ENCODE measurements around the gene FAM222A.

Gene FAM222A

GRCh38 chr12:109756457-109756856 is 42.8 kb downstream of the FAM222A start:
- H3K4me2 ChIP-seq (ENCODE audit: low read depth, low read length, poor library complexity, severe bottlenecking): no peak overlapping the region
- TF ChIP-seq CTCF (IDR thresholded peaks at IDR 0.05; ENCODE audit: insufficient read depth, low read length, poor library complexity, severe bottlenecking): no peak
- TF ChIP-seq EZH2phosphoT487 (conservative IDR thresholded peaks at IDR 0.05; ENCODE audit: low read length): no peak
- H3K27ac ChIP-seq (ENCODE audit: low read depth, low read length): no peak overlapping the region
- H3K36me3 ChIP-seq (ENCODE audit: low read length): no peaks in the 10 kb centered on the region
- H3K9me2 ChIP-seq (replicated peaks; ENCODE audit: insufficient read depth, low read length): no peaks in the 10 kb centered on the region
- no peaks in the 10 kb centered on the region for H4K20me1 ChIP-seq (ENCODE audit: low read depth, low read length)
- no peak overlapping the region for H3K4me3 ChIP-seq (ENCODE audit: insufficient read depth, low read length, poor library complexity, severe bottlenecking)
- no peaks in the 10 kb centered on the region for H3K27me3 ChIP-seq (ENCODE audit: low read length)
- no peak overlapping the region for H3K9ac ChIP-seq (ENCODE audit: low read length)
- H2AFZ ChIP-seq (ENCODE audit: low read depth, low read length, severe bottlenecking): no peak overlapping the region
- H3K79me2 ChIP-seq (ENCODE audit: insufficient read depth, low read length): no peaks in the 10 kb centered on the region
- 0 out of 2 replicates have a peak, but pooled peaks cover 4% of the 10 kb centered on the region for H3K9me3 ChIP-seq (ENCODE audit: insufficient read depth, low read length)
- no peaks in the 10 kb centered on the region for H3F3A ChIP-seq (ENCODE audit: insufficient read depth)

GRCh38 chr12:109757671-109758265 is 44.1 kb downstream of the FAM222A start:
- Histone ChIP-seq H3K4me2 (ENCODE audit: low read depth, low read length, poor library complexity, severe bottlenecking) (no peak overlapping the region), H3K9me3 (ENCODE audit: insufficient read depth, low read length) (0 out of 2 replicates have a peak, but pooled peaks cover 4% of the 10 kb centered on the region), H3K36me3 (ENCODE audit: low read length) (no peaks in the 10 kb centered on the region), H3K9ac (ENCODE audit: low read length) (no peak overlapping the region), H3K4me3 (ENCODE audit: insufficient read depth, low read length, poor library complexity, severe bottlenecking) (no peak overlapping the region), H2AFZ (ENCODE audit: low read depth, low read length, severe bottlenecking) (no peak overlapping the region), H3K27ac (ENCODE audit: low read depth, low read length) (no peak overlapping the region), H3K9me2 (replicated peaks; ENCODE audit: insufficient read depth, low read length) (no peaks in the 10 kb centered on the region), H3F3A (ENCODE audit: insufficient read depth) (no peaks in the 10 kb centered on the region), H3K27me3 (ENCODE audit: low read length) (no peaks in the 10 kb centered on the region), H4K20me1 (ENCODE audit: low read depth, low read length) (no peaks in the 10 kb centered on the region), H3K79me2 (ENCODE audit: insufficient read depth, low read length) (no peaks in the 10 kb centered on the region)
- no peak for TF ChIP-seq EZH2phosphoT487 (conservative IDR thresholded peaks at IDR 0.05; ENCODE audit: low read length)
- TF ChIP-seq CTCF (IDR thresholded peaks at IDR 0.05; ENCODE audit: insufficient read depth, low read length, poor library complexity, severe bottlenecking): no peak

GRCh38 chr12:109758426-109759420 is 45.1 kb downstream of the FAM222A start:
- Histone ChIP-seq H3F3A (ENCODE audit: insufficient read depth) (no peaks in the 10 kb centered on the region), H3K4me2 (ENCODE audit: low read depth, low read length, poor library complexity, severe bottlenecking) (no peak overlapping the region), H3K27ac (ENCODE audit: low read depth, low read length) (no peak overlapping the region), H3K79me2 (ENCODE audit: insufficient read depth, low read length) (no peaks in the 10 kb centered on the region), H3K9me3 (ENCODE audit: insufficient read depth, low read length) (0 out of 2 replicates have a peak, but pooled peaks cover 4% of the 10 kb centered on the region), H3K36me3 (ENCODE audit: low read length) (no peaks in the 10 kb centered on the region), H3K9me2 (replicated peaks; ENCODE audit: insufficient read depth, low read length) (no peaks in the 10 kb centered on the region), H3K9ac (ENCODE audit: low read length) (no peak overlapping the region), H2AFZ (ENCODE audit: low read depth, low read length, severe bottlenecking) (no peak overlapping the region), H3K27me3 (ENCODE audit: low read length) (no peaks in the 10 kb centered on the region), H3K4me3 (ENCODE audit: insufficient read depth, low read length, poor library complexity, severe bottlenecking) (no peak overlapping the region), H4K20me1 (ENCODE audit: low read depth, low read length) (no peaks in the 10 kb centered on the region)
- TF ChIP-seq CTCF (IDR thresholded peaks at IDR 0.05; ENCODE audit: insufficient read depth, low read length, poor library complexity, severe bottlenecking) (no peak), EZH2phosphoT487 (conservative IDR thresholded peaks at IDR 0.05; ENCODE audit: low read length) (no peak)

Data from SU-DHL-6 (cell line).